Cardiac ventricle fibroblast (primary cell): Measurements from ENCODE around the gene ATXN1. TPM values are rescaled to one million over a fixed set of nuclear protein-coding genes. Genes with fewer than 3 reads are reported as not detected.

ENCODE experiments used
- total RNA-seq: library from RNA; depleted of rRNA; stranded (reverse); fragments of >200 nt; gene quantifications from 2 replicates; pipeline ENCODE4 v1.2.3, GENCODE V29; 2015

ATXN1 gene
- total RNA-seq = 12.7 and 21.5 TPM in 2 replicates

GRCh38 chr6:16760516-16761470, at the start of gene ATXN1:
TSS of gene ATXN1 (minus strand) at chr6:16761460.

